ENCODE results near the gene TBC1D5.

- TF ChIP-seq CTCF (IDR thresholded peaks at IDR 0.05) = no peak
- no peak for TF ChIP-seq POLR2A (IDR thresholded peaks at IDR 0.05)
Observed at GRCh38 chr3:17401912-17402311, 340.5 kb downstream of the TBC1D5 start.
